ENCODE results near the gene DMRTA2. TPM values are rescaled to one million over a fixed set of nuclear protein-coding genes. Genes with fewer than 3 reads are reported as not detected.

Gene DMRTA2
- total and polyA plus RNA-seq, 2 of the 8 experiments (the other 6 are each of a cell fraction or from before 2014, with no cell fraction given) = not detected

- Histone ChIP-seq H3K27me3 (replicated peaks in 1 of 4; ENCODE audit: control insufficient read depth in 3 of 4, extremely low read depth in 1 of 4, insufficient read depth in 3 of 4, low read length in 3 of 4) (no peaks in the 10 kb centered on the region), H3K18ac (ENCODE audit: extremely low read depth, low read length) (no peak overlapping the region), H2AK5ac (ENCODE audit: low read depth, low read length) (no peak overlapping the region), H2BK15ac (ENCODE audit: low read length) (no peak overlapping the region), H3K23me2 (ENCODE audit: low read depth, low read length) (no peaks in the 10 kb centered on the region), H3K79me1 (ENCODE audit: low read depth, low read length) (no peaks in the 10 kb centered on the region), H3K36me3 (ENCODE audit: control insufficient read depth in 2 of 4, insufficient read depth in 4 of 4, low read length in 3 of 4) (no peaks in the 10 kb centered on the region), H4K20me1 (replicated peaks in 1 of 2; ENCODE audit: control insufficient read depth in 1 of 2, insufficient read depth in 2 of 2, low read length in 2 of 2) (no peaks in the 10 kb centered on the region), H2BK12ac (ENCODE audit: low read depth, low read length) (no peak overlapping the region), H2BK120ac (replicated peaks; ENCODE audit: low read depth, low read length) (no peak overlapping the region), H3K4ac (replicated peaks; ENCODE audit: insufficient read length, low read depth, low read length) (no peak overlapping the region), H3K79me2 (ENCODE audit: control insufficient read depth in 1 of 2, insufficient read depth in 2 of 2, low read length in 2 of 2) (no peaks in the 10 kb centered on the region), H3K23ac (ENCODE audit: insufficient read length) (no peak overlapping the region), H4K8ac (ENCODE audit: extremely low read depth, insufficient read depth, low read length) (no peak overlapping the region), H3K4me1 (replicated peaks in 1 of 4; ENCODE audit: control insufficient read depth in 3 of 4, insufficient read depth in 4 of 4, low read length in 3 of 4) (peaks cover 0 to 5% (median 0%) of the 10 kb centered on the region in 4 experiments; a peak in 1 of 7 replicates), H3K14ac (ENCODE audit: insufficient read length) (no peak overlapping the region), H3K4me3 (ENCODE audit: extremely low read depth in 1 of 4, insufficient read depth in 2 of 4, low read depth in 3 of 4, low read length in 4 of 4) (no peak overlapping the region), H3K9ac (replicated peaks in 1 of 4; ENCODE audit: extremely low read depth in 1 of 4, low read depth in 3 of 4, low read length in 3 of 4) (no peak overlapping the region), H3K27ac (ENCODE audit: low read depth, low read length) (no peak overlapping the region), H3K56ac (replicated peaks; ENCODE audit: insufficient read length, low read depth, low read length) (no peak overlapping the region), H4K91ac (replicated peaks; ENCODE audit: insufficient read length, low read length) (no peak overlapping the region), H3K4me2 (ENCODE audit: insufficient read depth in 1 of 2, low read depth in 2 of 2, low read length in 2 of 2) (no peak overlapping the region), H2BK5ac (ENCODE audit: low read depth, low read length) (no peak overlapping the region), H3K9me3 (ENCODE audit: insufficient read depth in 2 of 2, low read depth in 1 of 2, low read length in 1 of 2) (no peaks in the 10 kb centered on the region), H2AFZ (ENCODE audit: low read length) (no peak overlapping the region), H4K5ac (ENCODE audit: insufficient read length, low read depth, low read length) (no peak overlapping the region), H2BK20ac (ENCODE audit: low read length) (no peak overlapping the region)
- CTCF ChIA-PET (ENCODE audit: partially characterized antibody) = interaction anchor here (0.7 to 1.7 kb wide), 7 partner anchors 10 to 169 kb away, joined by 3 to 7 read pairs (median 3); no protein-coding TSS in a partner anchor
- DNase-seq (ENCODE audit: low read depth in 1 of 2, low spot score in 2 of 2) = no peak
- no peak for FAIRE-seq
- 88% methylated on average over 1 of the region's 1 CpG; no CpG with 5 or more reads in 1 of the 2 experiments for WGBS, 2 experiments (ENCODE audit: extremely low coverage in 1 of 2, insufficient coverage in 1 of 2, insufficient read length in 1 of 2, insufficient replicate concordance in 2 of 2, low coverage in 1 of 2, low lambda C conversion rate in 2 of 2, missing lambda C conversion rate in 1 of 2)
- POLR2A ChIA-PET (ENCODE audit: partially characterized antibody) = interaction anchor here (0.6 kb wide), 1 partner anchor 557 kb away, joined by 4 read pairs; no protein-coding TSS in a partner anchor
- TF ChIP-seq SUZ12 (IDR thresholded peaks at IDR 0.05; ENCODE audit: low read length) (no peak), USF2 (IDR thresholded peaks at IDR 0.05; ENCODE audit: low read length) (no peak), TCF12 (IDR thresholded peaks at IDR 0.05; ENCODE audit: low read depth, low read length) (no peak), SIX5 (IDR thresholded peaks at IDR 0.05; ENCODE audit: low read depth, low read length) (no peak), EZH2 (IDR thresholded peaks at IDR 0.05; ENCODE audit: low read depth, low read length, severe bottlenecking) (no peak), CEBPB (IDR thresholded peaks at IDR 0.05; ENCODE audit: low read depth, low read length) (no peak), ATF2 (IDR thresholded peaks at IDR 0.05; ENCODE audit: low read length) (no peak), RXRA (IDR thresholded peaks at IDR 0.05; ENCODE audit: insufficient read depth, low read depth, low read length) (no peak), HDAC2 (IDR thresholded peaks at IDR 0.05; ENCODE audit: borderline replicate concordance in 1 of 2, low read depth in 2 of 2, low read length in 2 of 2) (no peak), SIRT6 (IDR thresholded peaks at IDR 0.05; ENCODE audit: low read length) (no peak), SIN3A (conservative IDR thresholded peaks at IDR 0.05 in 1 of 2, IDR thresholded peaks at IDR 0.05 in 1 of 2; ENCODE audit: low read depth in 1 of 2, low read length in 2 of 2) (no peak)
These were observed 29.5 kb upstream of the DMRTA2 start for GRCh38 chr1:50452700-50453099.

Data from H1 (cell line).